Uterus (tissue), 2 donors: ENCODE data around the gene RHBDD2.
"Not testable (repeated sequence)": the region's sequence is repeated elsewhere in the genome, so short reads cannot be mapped to it uniquely, and the experiment has no call there.

Experiments
- POLR2A ChIP-seq, 2 donors: fragments of 450-650 bp; IDR thresholded peaks; one replicate each; pipeline ENCODE4 v1.6.1; 2016; ENCODE audit warnings: antibody characterized with exemption in 2 of 2, mild to moderate bottlenecking in 1 of 2, moderate library complexity in 1 of 2
- TF ChIP-seq, protein P1 (sequence below), 4 experiments: fragments of 200-600 bp in 2 of 4; fragments of 450-650 bp in 2 of 4; sonication (generic) in 2 of 4; IDR thresholded peaks; one replicate each; pipeline ENCODE4 v1.5.1; 2016 to 2019; ENCODE audit warnings: antibody characterized with exemption in 4 of 4, mild to moderate bottlenecking in 2 of 4, moderate library complexity in 1 of 4

DNA sequence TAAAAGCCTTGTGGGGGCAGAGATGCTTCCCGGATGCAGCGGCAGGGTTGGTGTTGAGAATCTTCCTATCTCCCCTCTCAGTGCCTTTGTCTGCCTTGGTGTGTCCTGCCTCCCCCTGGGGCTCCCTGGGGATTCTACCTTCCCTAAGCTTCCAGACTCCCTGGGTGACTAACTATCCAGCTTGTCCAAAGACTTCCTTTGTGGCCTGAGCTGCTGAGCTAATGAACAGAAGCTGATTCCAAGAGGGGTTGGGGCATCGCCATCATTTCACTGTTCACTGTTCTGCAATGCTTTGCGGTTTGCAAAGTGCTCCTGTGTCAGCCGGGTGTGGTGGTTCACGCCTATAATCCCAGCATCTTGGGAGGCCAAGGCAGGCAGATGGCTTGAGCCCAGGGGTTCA is 45.2 kb upstream of the RHBDD2 start:
- TF ChIP-seq, protein P1, sequence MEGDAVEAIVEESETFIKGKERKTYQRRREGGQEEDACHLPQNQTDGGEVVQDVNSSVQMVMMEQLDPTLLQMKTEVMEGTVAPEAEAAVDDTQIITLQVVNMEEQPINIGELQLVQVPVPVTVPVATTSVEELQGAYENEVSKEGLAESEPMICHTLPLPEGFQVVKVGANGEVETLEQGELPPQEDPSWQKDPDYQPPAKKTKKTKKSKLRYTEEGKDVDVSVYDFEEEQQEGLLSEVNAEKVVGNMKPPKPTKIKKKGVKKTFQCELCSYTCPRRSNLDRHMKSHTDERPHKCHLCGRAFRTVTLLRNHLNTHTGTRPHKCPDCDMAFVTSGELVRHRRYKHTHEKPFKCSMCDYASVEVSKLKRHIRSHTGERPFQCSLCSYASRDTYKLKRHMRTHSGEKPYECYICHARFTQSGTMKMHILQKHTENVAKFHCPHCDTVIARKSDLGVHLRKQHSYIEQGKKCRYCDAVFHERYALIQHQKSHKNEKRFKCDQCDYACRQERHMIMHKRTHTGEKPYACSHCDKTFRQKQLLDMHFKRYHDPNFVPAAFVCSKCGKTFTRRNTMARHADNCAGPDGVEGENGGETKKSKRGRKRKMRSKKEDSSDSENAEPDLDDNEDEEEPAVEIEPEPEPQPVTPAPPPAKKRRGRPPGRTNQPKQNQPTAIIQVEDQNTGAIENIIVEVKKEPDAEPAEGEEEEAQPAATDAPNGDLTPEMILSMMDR (IDR thresholded peaks at IDR 0.05) = not testable (repeated sequence)
- not testable (repeated sequence) for TF ChIP-seq POLR2A (IDR thresholded peaks at IDR 0.05)
